SU-DHL-6 (cell line): ENCODE results near the gene ZNF132.

Experiments used
- H2AFZ ChIP-seq: fragments of 200-600 bp; sonication (generic); 2 replicates; pipeline ENCODE4 v1.6.1; 2014; ENCODE audit warnings: low read depth, mild to moderate bottlenecking, moderate library complexity, mixed read lengths, antibody characterized with exemption, low read length; ENCODE audit not compliant: severe bottlenecking
- H3F3A ChIP-seq: fragments of 200-600 bp; shearing (Covaris generic); 2 replicates; pipeline ENCODE4 v1.6.0; 2016; ENCODE audit warnings: antibody characterized with exemption, mild to moderate bottlenecking; ENCODE audit not compliant: insufficient read depth
- H3K27ac ChIP-seq: fragments of 200-600 bp; sonication (generic); 2 replicates; pipeline ENCODE4 v1.5.1; 2016; ENCODE audit warnings: low read depth, mild to moderate bottlenecking, low read length, moderate library complexity, mixed read lengths
- H3K27me3 ChIP-seq: fragments of 200-600 bp; sonication (generic), shearing (Covaris generic); 2 replicates; pipeline ENCODE4 v1.6.0; 2014; ENCODE audit warnings: mild to moderate bottlenecking, low read length
- H3K36me3 ChIP-seq: fragments of 200-600 bp; sonication (generic); 2 replicates; pipeline ENCODE4 v1.6.1; 2014; ENCODE audit warnings: mild to moderate bottlenecking, low read length, mixed read lengths
- H3K4me2 ChIP-seq: fragments of 300-600, 200-600 bp; shearing (Covaris generic), sonication (generic); 2 replicates; pipeline ENCODE4 v1.6.0; 2014; ENCODE audit warnings: low read length, low read depth, mild to moderate bottlenecking; ENCODE audit not compliant: poor library complexity, severe bottlenecking
- H3K4me3 ChIP-seq: fragments of 200-600 bp; sonication (generic); 2 replicates; pipeline ENCODE4 v1.5.1; 2014; ENCODE audit warnings: antibody characterized with exemption, low read length, mild to moderate bottlenecking, mixed read lengths; ENCODE audit not compliant: insufficient read depth, poor library complexity, severe bottlenecking
- H3K79me2 ChIP-seq: fragments of 200-600 bp; sonication (generic); 2 replicates; pipeline ENCODE4 v1.6.1; 2014; ENCODE audit warnings: mild to moderate bottlenecking, low read length, moderate library complexity; ENCODE audit not compliant: insufficient read depth
- H3K9ac ChIP-seq: fragments of 200-600 bp; sonication (generic); 2 replicates; pipeline ENCODE4 v1.7.0; 2014; ENCODE audit warnings: mild to moderate bottlenecking, low read length
- H3K9me2 ChIP-seq: fragments of 200-600 bp; sonication (generic); replicated peaks from 2 replicates; pipeline ENCODE4 v1.6.1; 2014; ENCODE audit warnings: low read length; ENCODE audit not compliant: insufficient read depth
- H3K9me3 ChIP-seq: fragments of 200-600 bp; sonication (generic); 2 replicates; pipeline ENCODE4 v1.6.1; 2014; ENCODE audit warnings: low read length, mixed read lengths; ENCODE audit not compliant: insufficient read depth
- H4K20me1 ChIP-seq: fragments of 200-600 bp; sonication (generic); 2 replicates; pipeline ENCODE4 v1.6.1; 2014; ENCODE audit warnings: low read depth, mild to moderate bottlenecking, antibody characterized with exemption, low read length, moderate library complexity, mixed read lengths
- CTCF ChIP-seq: fragments of 200-600 bp; sonication (generic); IDR thresholded peaks from one replicate; pipeline ENCODE4 v1.5.1; 2017; ENCODE audit warnings: antibody characterized with exemption, mild to moderate bottlenecking, low read length, moderate library complexity; ENCODE audit not compliant: insufficient read depth, poor library complexity, severe bottlenecking
- EZH2phosphoT487 ChIP-seq: fragments of 200-600 bp; sonication (generic), shearing (Covaris generic); conservative IDR thresholded peaks from 2 replicates; pipeline ENCODE4 v1.6.1; 2018; ENCODE audit warnings: mild to moderate bottlenecking, antibody characterized with exemption, low read length, moderate library complexity, mixed read lengths

The ZNF132 gene

GRCh38 chr19:58397533-58398037 is 42.4 kb downstream of the ZNF132 start:
- H3K27me3 ChIP-seq, result no peaks in the 10 kb centered on the region
- 0 out of 2 replicates have a peak, but pooled peaks cover 5% of the 10 kb centered on the region for H3K36me3 ChIP-seq
- no peaks in the 10 kb centered on the region for H3K9me2 ChIP-seq
- no peak overlapping the region for H3K4me2 ChIP-seq
- no peak overlapping the region for H3K27ac ChIP-seq
- TF ChIP-seq CTCF (no peak), EZH2phosphoT487 (no peak)
- no peak overlapping the region for H3K4me3 ChIP-seq
- H2AFZ ChIP-seq, result no peak overlapping the region
- peaks cover 5% of the 10 kb centered on the region; the same call in 1 of the 2 replicates for H3F3A ChIP-seq
- no peak overlapping the region for H3K9ac ChIP-seq
- H3K79me2 ChIP-seq, result no peaks in the 10 kb centered on the region
- no peaks in the 10 kb centered on the region for H3K9me3 ChIP-seq
- peaks cover 10% of the 10 kb centered on the region; the same call in 1 of the 2 replicates for H4K20me1 ChIP-seq

GRCh38 chr19:58396691-58397532 is 43.0 kb downstream of the ZNF132 start:
- Histone ChIP-seq H3K79me2 (no peaks in the 10 kb centered on the region; the same call in 1 of the 2 replicates), H3F3A (peaks cover 5% of the 10 kb centered on the region; the same call in 1 of the 2 replicates), H3K4me3 (no peak overlapping the region), H4K20me1 (peaks cover 13% of the 10 kb centered on the region; the same call in 1 of the 2 replicates), H3K9ac (no peak overlapping the region), H3K9me2 (no peaks in the 10 kb centered on the region), H3K27me3 (no peaks in the 10 kb centered on the region), H3K9me3 (no peaks in the 10 kb centered on the region), H3K4me2 (no peak overlapping the region), H3K36me3 (0 out of 2 replicates have a peak, but pooled peaks cover 6% of the 10 kb centered on the region), H2AFZ (no peak overlapping the region), H3K27ac (no peak overlapping the region)
- TF ChIP-seq CTCF (no peak), EZH2phosphoT487 (no peak)

GRCh38 chr19:58395979-58396627 is 43.9 kb downstream of the ZNF132 start:
- H3K27ac ChIP-seq, result no peak overlapping the region
- 0 out of 2 replicates have a peak, but pooled peaks cover 6% of the 10 kb centered on the region for H3K36me3 ChIP-seq
- no peak overlapping the region for H2AFZ ChIP-seq
- peaks cover 6% of the 10 kb centered on the region for H3K79me2 ChIP-seq
- no peaks in the 10 kb centered on the region for H3K9me3 ChIP-seq
- no peak overlapping the region for H3K9ac ChIP-seq
- peaks cover 5% of the 10 kb centered on the region; the same call in 1 of the 2 replicates for H3F3A ChIP-seq
- no peak for TF ChIP-seq CTCF
- no peak for TF ChIP-seq EZH2phosphoT487
- H4K20me1 ChIP-seq, result peaks cover 13% of the 10 kb centered on the region; the same call in 1 of the 2 replicates
- H3K27me3 ChIP-seq, result no peaks in the 10 kb centered on the region
- no peak overlapping the region for H3K4me3 ChIP-seq
- H3K4me2 ChIP-seq, result no peak overlapping the region
- H3K9me2 ChIP-seq, result no peaks in the 10 kb centered on the region
